Epithelial cell of esophagus (primary cell): ENCODE data around the gene GPR4.

ENCODE experiments used
- DNase-seq: peaks from one replicate; pipeline ENCODE4 v3.0.0; 2010; ENCODE audit warnings: low read depth
- H3K4me3 ChIP-seq: 2 replicates; pipeline ENCODE4 v1.5.1; 2011; ENCODE audit warnings: mild to moderate bottlenecking, low read length, control low read depth
- TF ChIP-seq, protein P1 (sequence below): IDR thresholded peaks from 2 replicates; pipeline ENCODE4 v1.5.1; 2011; ENCODE audit warnings: low read depth, mild to moderate bottlenecking, low read length, control low read depth, inconsistent platforms; ENCODE audit not compliant: insufficient read depth; ENCODE audit errors: missing control alignments

GPR4 gene

DNA sequence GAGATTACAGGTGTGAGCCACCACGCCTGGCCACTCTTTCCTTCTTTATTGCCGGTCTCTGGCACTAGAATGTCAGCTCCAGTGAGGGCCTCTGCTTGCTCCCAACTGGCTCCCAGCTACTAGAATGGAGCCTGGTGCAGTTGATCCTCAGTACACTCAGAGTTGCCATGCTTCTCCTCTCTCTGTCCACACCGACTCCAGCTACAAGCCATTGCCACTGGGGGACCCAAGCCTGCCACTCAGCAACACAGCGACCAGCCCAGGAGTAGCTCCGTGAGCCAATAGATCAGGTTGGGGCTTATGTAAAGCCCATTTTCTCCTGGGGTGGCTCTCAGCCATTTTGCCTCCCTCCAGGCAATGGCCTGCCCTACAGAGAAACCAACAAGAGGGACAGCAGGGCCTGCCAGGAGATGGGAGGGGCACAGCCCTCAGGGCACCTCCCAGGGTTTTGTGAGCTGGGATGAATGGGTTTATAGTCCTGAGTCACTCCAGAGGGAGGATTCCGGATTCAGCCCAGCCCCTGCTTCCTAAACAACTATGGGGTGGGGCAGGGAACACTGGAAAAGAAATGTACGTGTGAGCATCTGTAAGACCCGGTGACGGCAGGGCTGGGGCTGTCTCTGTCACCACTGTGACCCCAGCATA, 53.9 kb downstream of the GPR4 start:
- TF ChIP-seq, protein P1, sequence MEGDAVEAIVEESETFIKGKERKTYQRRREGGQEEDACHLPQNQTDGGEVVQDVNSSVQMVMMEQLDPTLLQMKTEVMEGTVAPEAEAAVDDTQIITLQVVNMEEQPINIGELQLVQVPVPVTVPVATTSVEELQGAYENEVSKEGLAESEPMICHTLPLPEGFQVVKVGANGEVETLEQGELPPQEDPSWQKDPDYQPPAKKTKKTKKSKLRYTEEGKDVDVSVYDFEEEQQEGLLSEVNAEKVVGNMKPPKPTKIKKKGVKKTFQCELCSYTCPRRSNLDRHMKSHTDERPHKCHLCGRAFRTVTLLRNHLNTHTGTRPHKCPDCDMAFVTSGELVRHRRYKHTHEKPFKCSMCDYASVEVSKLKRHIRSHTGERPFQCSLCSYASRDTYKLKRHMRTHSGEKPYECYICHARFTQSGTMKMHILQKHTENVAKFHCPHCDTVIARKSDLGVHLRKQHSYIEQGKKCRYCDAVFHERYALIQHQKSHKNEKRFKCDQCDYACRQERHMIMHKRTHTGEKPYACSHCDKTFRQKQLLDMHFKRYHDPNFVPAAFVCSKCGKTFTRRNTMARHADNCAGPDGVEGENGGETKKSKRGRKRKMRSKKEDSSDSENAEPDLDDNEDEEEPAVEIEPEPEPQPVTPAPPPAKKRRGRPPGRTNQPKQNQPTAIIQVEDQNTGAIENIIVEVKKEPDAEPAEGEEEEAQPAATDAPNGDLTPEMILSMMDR, result no peak
- peak; percentile 94 for DNase-seq
- no peak overlapping the region for H3K4me3 ChIP-seq

DNA sequence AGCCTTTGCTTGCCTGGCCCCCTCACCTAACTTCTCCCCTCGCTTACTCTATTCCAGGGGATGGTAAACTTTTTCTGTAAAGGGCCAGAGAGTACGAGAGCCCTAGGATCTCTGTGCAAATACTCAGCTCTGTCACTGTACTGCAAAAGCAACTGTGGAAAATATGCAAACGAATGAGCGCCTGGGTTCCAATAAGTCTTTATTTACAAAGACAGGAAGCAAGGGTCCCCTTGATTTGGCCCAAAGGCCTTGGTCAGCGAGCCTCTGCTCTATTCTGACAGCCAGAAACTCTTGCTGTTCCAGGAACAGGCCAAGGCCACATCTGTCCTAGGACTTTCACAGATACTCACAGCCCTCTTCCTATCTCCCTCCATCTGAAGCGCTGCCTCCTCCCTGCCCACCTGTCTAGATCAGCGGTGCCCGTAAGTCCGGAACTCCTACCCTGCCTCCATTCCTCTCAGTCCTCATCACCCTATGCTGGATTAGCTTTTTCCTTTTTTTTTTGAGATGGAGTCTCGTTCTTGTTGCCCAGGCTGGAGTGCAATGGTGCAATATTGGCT, 54.7 kb downstream of the GPR4 start:
- H3K4me3 ChIP-seq, result no peak overlapping the region
- DNase-seq, result no peak
- TF ChIP-seq, protein P1, result no peak

DNA sequence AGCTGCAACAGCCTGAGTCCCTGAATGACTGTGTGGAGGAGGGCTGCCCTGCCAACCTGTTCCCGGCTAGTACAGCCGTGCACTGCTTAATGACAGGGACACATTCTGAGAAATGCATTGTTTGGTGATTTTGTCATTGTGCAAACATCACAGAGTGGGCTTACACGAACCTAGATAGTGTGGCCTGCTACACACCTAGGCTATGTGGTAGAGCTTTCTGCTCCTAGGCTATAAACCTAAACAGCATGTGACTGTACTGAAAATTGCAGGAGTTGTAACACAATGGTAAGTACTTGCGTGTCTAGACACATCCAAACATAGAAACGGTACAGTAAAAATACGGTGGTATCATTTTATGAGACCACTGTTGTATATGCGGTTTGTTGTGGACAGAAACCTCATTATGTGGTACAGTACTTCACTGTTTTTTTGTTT, 59.8 kb downstream of the GPR4 start:
- H3K4me3 ChIP-seq, result no peak overlapping the region
- DNase-seq, result peak; percentile 53
- TF ChIP-seq, protein P1, result no peak
